ENCODE results near the gene SPTBN1.

SPTBN1 gene

GRCh38 chr2:54566896-54567295 is 110.8 kb downstream of the SPTBN1 start:
- ChIA-PET CTCF (no interaction called here), POLR2A (no interaction called here)
- TF ChIP-seq ZNF384 (IDR thresholded peaks at IDR 0.05), result no peak
- TF ChIP-seq FOXM1 (IDR thresholded peaks at IDR 0.05; ENCODE audit: borderline replicate concordance), result no peak
- no peak for DNase-seq (ENCODE audit: extremely low spot score)

GRCh38 chr2:54568876-54569321 is 112.8 kb downstream of the SPTBN1 start:
- CTCF ChIA-PET, result interaction anchor here (0.5 kb wide), 1 partner anchor 46 kb away, joined by 3 read pairs; no protein-coding TSS in a partner anchor
- no peak for TF ChIP-seq BHLHE40 (IDR thresholded peaks at IDR 0.05; ENCODE audit: borderline replicate concordance)
- TF ChIP-seq FOXM1 (IDR thresholded peaks at IDR 0.05; ENCODE audit: borderline replicate concordance), result no peak
- TF ChIP-seq CTBP1 (IDR thresholded peaks at IDR 0.05; ENCODE audit: borderline replicate concordance), result no peak
- TF ChIP-seq FOXA1 (IDR thresholded peaks at IDR 0.05), result no peak
- no peak for TF ChIP-seq LEF1 (IDR thresholded peaks at IDR 0.05; ENCODE audit: borderline replicate concordance)
- TF ChIP-seq PKNOX1 (IDR thresholded peaks at IDR 0.05), result no peak
- TF ChIP-seq SUZ12 (IDR thresholded peaks at IDR 0.05), result no peak
- TF ChIP-seq TARDBP (IDR thresholded peaks at IDR 0.05), result no peak
- no peak for TF ChIP-seq HDGF (IDR thresholded peaks at IDR 0.05; ENCODE audit: borderline replicate concordance)
- no peak for TF ChIP-seq FOXK2 (IDR thresholded peaks at IDR 0.05)
- no peak for TF ChIP-seq NFRKB (IDR thresholded peaks at IDR 0.05)
- no peak for TF ChIP-seq L3MBTL2 (conservative IDR thresholded peaks at IDR 0.05)
- POLR2A ChIA-PET, result interaction anchor here (7.0 kb wide), 1 partner anchor 10 kb away, joined by 66 read pairs; no protein-coding TSS in a partner anchor
- no peak for DNase-seq (ENCODE audit: extremely low spot score)

GRCh38 chr2:54569745-54570301 is 113.7 kb downstream of the SPTBN1 start:
- no peak for DNase-seq (ENCODE audit: extremely low spot score)
- ChIA-PET POLR2A (interaction anchor here (0.7 to 7.0 kb wide), 2 partner anchors 11 to 50 kb away, joined by 3 to 66 read pairs; no protein-coding TSS in a partner anchor), CTCF (interaction anchor here (0.5 to 1.1 kb wide), 3 partner anchors 10 to 949 kb away, joined by 3 to 4 read pairs (median 3); partner anchors contain the start of gene CFAP36)
- no peak for TF ChIP-seq ARNT (IDR thresholded peaks at IDR 0.05)
- no peak for TF ChIP-seq FOXA1 (IDR thresholded peaks at IDR 0.05)
- no peak for TF ChIP-seq FOXK2 (IDR thresholded peaks at IDR 0.05)
- TF ChIP-seq ZNF384 (IDR thresholded peaks at IDR 0.05), result no peak
- TF ChIP-seq SUZ12 (IDR thresholded peaks at IDR 0.05), result no peak
- no peak for TF ChIP-seq LEF1 (IDR thresholded peaks at IDR 0.05; ENCODE audit: borderline replicate concordance)
- no peak for TF ChIP-seq BHLHE40 (IDR thresholded peaks at IDR 0.05; ENCODE audit: borderline replicate concordance)
- no peak for TF ChIP-seq PKNOX1 (IDR thresholded peaks at IDR 0.05)
- TF ChIP-seq NFRKB (IDR thresholded peaks at IDR 0.05), result no peak
- TF ChIP-seq CTBP1 (IDR thresholded peaks at IDR 0.05; ENCODE audit: borderline replicate concordance), result no peak
- TF ChIP-seq L3MBTL2 (conservative IDR thresholded peaks at IDR 0.05), result no peak
- TF ChIP-seq TARDBP (IDR thresholded peaks at IDR 0.05), result no peak
- TF ChIP-seq HDGF (IDR thresholded peaks at IDR 0.05; ENCODE audit: borderline replicate concordance), result no peak

GRCh38 chr2:54570321-54570855 is 114.3 kb downstream of the SPTBN1 start:
- DNase-seq (ENCODE audit: extremely low spot score), result no peak
- ChIA-PET POLR2A (interaction anchor here (0.7 to 7.0 kb wide), 3 partner anchors 9 to 51 kb away, joined by 3 to 66 read pairs (median 5); no protein-coding TSS in a partner anchor), CTCF (interaction anchor here (1.1 kb wide), 1 partner anchor 11 kb away, joined by 4 read pairs; no protein-coding TSS in a partner anchor)
- TF ChIP-seq ZNF384 (IDR thresholded peaks at IDR 0.05) (no peak), FOXA1 (IDR thresholded peaks at IDR 0.05) (no peak), FOXK2 (IDR thresholded peaks at IDR 0.05) (no peak), ELF4 (IDR thresholded peaks at IDR 0.05) (no peak), SUZ12 (IDR thresholded peaks at IDR 0.05) (no peak), HDGF (IDR thresholded peaks at IDR 0.05; ENCODE audit: borderline replicate concordance) (no peak), BHLHE40 (IDR thresholded peaks at IDR 0.05; ENCODE audit: borderline replicate concordance) (no peak), ARNT (IDR thresholded peaks at IDR 0.05) (no peak), LEF1 (IDR thresholded peaks at IDR 0.05; ENCODE audit: borderline replicate concordance) (no peak), NFRKB (IDR thresholded peaks at IDR 0.05) (no peak), SP1 (IDR thresholded peaks at IDR 0.05) (no peak), FOXM1 (IDR thresholded peaks at IDR 0.05; ENCODE audit: borderline replicate concordance) (no peak), TARDBP (IDR thresholded peaks at IDR 0.05) (no peak), CTBP1 (IDR thresholded peaks at IDR 0.05; ENCODE audit: borderline replicate concordance) (no peak), PKNOX1 (IDR thresholded peaks at IDR 0.05) (no peak), L3MBTL2 (conservative IDR thresholded peaks at IDR 0.05) (no peak)

GRCh38 chr2:54570925-54571694 is 115.0 kb downstream of the SPTBN1 start:
- CTCF ChIA-PET, result no interaction called here
- no peak for DNase-seq (ENCODE audit: extremely low spot score)
- TF ChIP-seq BHLHE40 (IDR thresholded peaks at IDR 0.05; ENCODE audit: borderline replicate concordance) (no peak), PKNOX1 (IDR thresholded peaks at IDR 0.05) (peak; percentile 78)
- POLR2A ChIA-PET, result interaction anchor here (1.1 to 7.0 kb wide), 2 partner anchors 10 to 13 kb away, joined by 5 to 66 read pairs; no protein-coding TSS in a partner anchor

Measured in HEK293T (cell line).